ENCODE data around the gene TOPBP1.

DNA sequence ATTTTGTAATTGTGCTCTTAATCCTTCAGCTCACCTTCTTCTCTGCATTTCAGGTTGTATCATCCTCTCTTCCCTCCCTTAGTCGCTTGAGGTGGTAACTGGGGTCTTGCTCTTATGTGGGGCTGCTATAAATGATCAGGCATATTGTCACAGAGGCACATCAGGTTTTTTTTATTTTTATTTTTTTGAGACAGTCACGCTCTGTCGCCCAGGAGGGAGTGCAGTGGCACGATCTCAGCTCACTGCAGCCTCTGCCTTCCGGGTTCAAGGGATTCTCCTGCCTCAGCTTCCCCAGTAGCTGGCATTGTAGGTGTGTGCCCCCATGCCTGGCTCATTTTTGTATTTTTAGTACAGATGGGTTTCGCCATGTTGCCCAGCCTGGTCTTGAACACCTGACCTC, 78.3 kb downstream of the TOPBP1 start:
- no peak for TF ChIP-seq POLR2A (IDR thresholded peaks at IDR 0.05; ENCODE audit: low read depth, low read length)
- TF ChIP-seq, protein P1, sequence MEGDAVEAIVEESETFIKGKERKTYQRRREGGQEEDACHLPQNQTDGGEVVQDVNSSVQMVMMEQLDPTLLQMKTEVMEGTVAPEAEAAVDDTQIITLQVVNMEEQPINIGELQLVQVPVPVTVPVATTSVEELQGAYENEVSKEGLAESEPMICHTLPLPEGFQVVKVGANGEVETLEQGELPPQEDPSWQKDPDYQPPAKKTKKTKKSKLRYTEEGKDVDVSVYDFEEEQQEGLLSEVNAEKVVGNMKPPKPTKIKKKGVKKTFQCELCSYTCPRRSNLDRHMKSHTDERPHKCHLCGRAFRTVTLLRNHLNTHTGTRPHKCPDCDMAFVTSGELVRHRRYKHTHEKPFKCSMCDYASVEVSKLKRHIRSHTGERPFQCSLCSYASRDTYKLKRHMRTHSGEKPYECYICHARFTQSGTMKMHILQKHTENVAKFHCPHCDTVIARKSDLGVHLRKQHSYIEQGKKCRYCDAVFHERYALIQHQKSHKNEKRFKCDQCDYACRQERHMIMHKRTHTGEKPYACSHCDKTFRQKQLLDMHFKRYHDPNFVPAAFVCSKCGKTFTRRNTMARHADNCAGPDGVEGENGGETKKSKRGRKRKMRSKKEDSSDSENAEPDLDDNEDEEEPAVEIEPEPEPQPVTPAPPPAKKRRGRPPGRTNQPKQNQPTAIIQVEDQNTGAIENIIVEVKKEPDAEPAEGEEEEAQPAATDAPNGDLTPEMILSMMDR (conservative IDR thresholded peaks at IDR 0.05; ENCODE audit: low read depth, low read length): no peak
- TF ChIP-seq RCOR1 (IDR thresholded peaks at IDR 0.05; ENCODE audit: insufficient replicate concordance, low read length): no peak
- TF ChIP-seq SMC3 (IDR thresholded peaks at IDR 0.05; ENCODE audit: low read depth, low read length): no peak
- TF ChIP-seq RFX5 (IDR thresholded peaks at IDR 0.05; ENCODE audit: low read depth, low read length): no peak
